Natural killer cell (primary cell): ENCODE data around the gene VSIG8. TPM values are rescaled to one million over a fixed set of nuclear protein-coding genes. Genes with fewer than 3 reads are reported as not detected.

ENCODE experiments used
- ATAC-seq, 3 donors: fragments of 150-1000 bp in 2 of 3; fragments of 200-7000 bp in 1 of 3; cut with Tn5 transposase; 1 replicate in 1 of 3; 2 replicates in 2 of 3; pipeline ENCODE4 v1.10.0; 2021; ENCODE audit warnings: mild to moderate bottlenecking in 2 of 3, moderate library complexity in 2 of 3
- DNase-seq, 2 donors: peaks; one replicate each; pipeline versions ENCODE4 v3.0.0 to v3.0.0-alpha.2; 2013 to 2021; ENCODE audit warnings: mixed read lengths in 1 of 2
- H3K27ac ChIP-seq: one replicate; pipeline ENCODE4 v1.5.1; 2013; ENCODE audit warnings: mild to moderate bottlenecking, low read length
- H3K27me3 ChIP-seq: one replicate; pipeline ENCODE4 v1.6.1; 2013; ENCODE audit warnings: low read length; ENCODE audit not compliant: control insufficient read depth, insufficient read depth
- H3K36me3 ChIP-seq: one replicate; pipeline ENCODE4 v1.6.1; 2013; ENCODE audit warnings: low read length; ENCODE audit not compliant: control insufficient read depth, insufficient read depth
- H3K4me1 ChIP-seq: one replicate; pipeline ENCODE4 v1.6.1; 2013; ENCODE audit warnings: low read length; ENCODE audit not compliant: control insufficient read depth, insufficient read depth
- H3K4me3 ChIP-seq: one replicate; pipeline ENCODE4 v1.5.1; 2013; ENCODE audit warnings: low read length
- H3K9me3 ChIP-seq: one replicate; pipeline ENCODE4 v1.6.1; 2013; ENCODE audit warnings: low read length; ENCODE audit not compliant: control insufficient read depth, insufficient read depth
- H3K27ac Mint-ChIP-seq, 2 donors: one replicate each; pipeline ENCODE4 v1.8.0; 2022; ENCODE audit warnings: mild to moderate bottlenecking in 2 of 2, mixed read lengths in 2 of 2, moderate library complexity in 1 of 2
- H3K27me3 Mint-ChIP-seq, 2 donors: one replicate each; pipeline ENCODE4 v1.8.0; 2022; ENCODE audit warnings: low read depth in 2 of 2, mixed read lengths in 2 of 2
- H3K36me3 Mint-ChIP-seq: one replicate; pipeline ENCODE4 v1.8.0; 2022; ENCODE audit warnings: mixed read lengths
- H3K4me1 Mint-ChIP-seq, 2 donors: one replicate each; pipeline ENCODE4 v1.8.0; 2022; ENCODE audit warnings: mixed read lengths in 2 of 2
- H3K4me3 Mint-ChIP-seq: one replicate; pipeline ENCODE4 v1.8.0; 2022; ENCODE audit warnings: mild to moderate bottlenecking, moderate library complexity, mixed read lengths
- H3K9me3 Mint-ChIP-seq, 2 donors: one replicate each; pipeline ENCODE4 v1.8.0; 2022; ENCODE audit warnings: mixed read lengths in 2 of 2
- WGBS: methylation state at CpG from one replicate; pipeline ENCODE4 v1.1.7; 2013; ENCODE audit warnings: missing lambda C conversion rate; ENCODE audit not compliant: insufficient coverage; 5-methylcytosine and 5-hydroxymethylcytosine counted together
- intact Hi-C: fragments of 100-400 bp; cut with micrococcal nuclease; formaldehyde crosslinking; loops from one replicate; pipeline ENCODE4 v1.14.2; 2022
- total RNA-seq, 4 donors: library from RNA; stranded (reverse); fragments of 120-200 nt in 1 of 4; gene quantifications; one replicate each; pipeline versions ENCODE4 v1.2.3 to v1.2.4, GENCODE V29; 2013 to 2022
- TF ChIP-seq, protein P1 (sequence below): fragments of 200-600 bp; IDR thresholded peaks from one replicate; pipeline ENCODE4 v1.8.0; 2022; ENCODE audit warnings: antibody characterized with exemption

The VSIG8 gene
- total RNA-seq, 3 donors from 2014 or later (not counting 1 experiment from before 2014, with no cell fraction given) = not detected

DNA sequence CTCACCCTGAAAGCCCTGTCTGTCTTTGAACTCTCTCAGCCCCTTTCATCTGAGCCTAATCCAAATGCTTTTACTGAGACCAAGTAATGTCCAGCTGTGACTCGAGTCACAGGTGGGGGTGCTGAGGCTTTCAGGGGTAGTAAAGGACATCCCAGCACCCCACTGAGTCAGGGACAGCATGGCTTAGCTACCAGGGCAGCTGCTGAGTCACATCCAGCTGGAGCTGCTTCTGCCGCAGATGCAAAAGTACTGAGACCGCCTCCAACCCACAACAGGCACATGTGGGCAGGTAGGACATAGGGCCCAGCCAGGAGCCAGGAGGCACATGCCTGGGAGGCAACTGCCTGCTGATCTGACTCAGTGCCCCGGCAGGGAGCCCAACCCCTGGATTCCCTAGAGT, 6.7 kb upstream of the VSIG8 start:
- intact Hi-C loops = no loop called here
- ATAC-seq = no peak
- no peaks in the 10 kb centered on the region for H3K36me3 ChIP-seq
- TF ChIP-seq, protein P1, sequence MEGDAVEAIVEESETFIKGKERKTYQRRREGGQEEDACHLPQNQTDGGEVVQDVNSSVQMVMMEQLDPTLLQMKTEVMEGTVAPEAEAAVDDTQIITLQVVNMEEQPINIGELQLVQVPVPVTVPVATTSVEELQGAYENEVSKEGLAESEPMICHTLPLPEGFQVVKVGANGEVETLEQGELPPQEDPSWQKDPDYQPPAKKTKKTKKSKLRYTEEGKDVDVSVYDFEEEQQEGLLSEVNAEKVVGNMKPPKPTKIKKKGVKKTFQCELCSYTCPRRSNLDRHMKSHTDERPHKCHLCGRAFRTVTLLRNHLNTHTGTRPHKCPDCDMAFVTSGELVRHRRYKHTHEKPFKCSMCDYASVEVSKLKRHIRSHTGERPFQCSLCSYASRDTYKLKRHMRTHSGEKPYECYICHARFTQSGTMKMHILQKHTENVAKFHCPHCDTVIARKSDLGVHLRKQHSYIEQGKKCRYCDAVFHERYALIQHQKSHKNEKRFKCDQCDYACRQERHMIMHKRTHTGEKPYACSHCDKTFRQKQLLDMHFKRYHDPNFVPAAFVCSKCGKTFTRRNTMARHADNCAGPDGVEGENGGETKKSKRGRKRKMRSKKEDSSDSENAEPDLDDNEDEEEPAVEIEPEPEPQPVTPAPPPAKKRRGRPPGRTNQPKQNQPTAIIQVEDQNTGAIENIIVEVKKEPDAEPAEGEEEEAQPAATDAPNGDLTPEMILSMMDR = no peak
- Mint-ChIP-seq H3K27ac (no peak overlapping the region), H3K9me3 (no peaks in the 10 kb centered on the region), H3K36me3 (no peaks in the 10 kb centered on the region), H3K27me3 (peaks cover 6 to 18% of the 10 kb centered on the region in 2 donors), H3K4me1 (peaks cover 0 to 14% of the 10 kb centered on the region in 2 donors), H3K4me3 (no peak overlapping the region)
- no peaks in the 10 kb centered on the region for H3K4me1 ChIP-seq
- WGBS = 41% methylated on average over 4 of the region's 4 CpGs
- H3K4me3 ChIP-seq = no peak overlapping the region
- H3K27me3 ChIP-seq = no peaks in the 10 kb centered on the region
- H3K9me3 ChIP-seq = no peaks in the 10 kb centered on the region
- no peak for DNase-seq
- H3K27ac ChIP-seq = no peak overlapping the region

DNA sequence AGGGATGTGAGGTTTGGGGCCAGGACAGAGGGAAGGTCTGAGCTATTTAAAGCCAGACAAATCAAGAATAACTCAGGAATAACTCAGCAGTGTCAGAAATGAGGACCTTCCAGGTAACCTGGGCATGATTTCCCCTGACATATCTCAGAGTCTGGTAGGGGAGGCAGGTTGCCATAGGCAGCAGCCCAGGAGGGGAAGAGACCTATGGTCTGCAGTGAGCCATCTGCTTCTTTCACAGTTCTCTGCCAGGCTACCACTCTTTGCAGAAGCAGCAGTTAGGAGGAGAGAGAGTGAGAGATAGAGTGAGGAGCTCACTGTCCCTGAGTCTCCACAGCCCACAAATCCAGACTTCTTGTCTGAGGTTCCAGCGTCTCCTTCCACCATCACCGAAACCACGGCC, 6.3 kb upstream of the VSIG8 start:
- no peaks in the 10 kb centered on the region for H3K4me1 ChIP-seq
- Mint-ChIP-seq H3K4me3 (no peak overlapping the region), H3K9me3 (no peaks in the 10 kb centered on the region), H3K4me1 (peaks cover 0 to 17% of the 10 kb centered on the region in 2 donors), H3K27ac (no peak overlapping the region), H3K36me3 (no peaks in the 10 kb centered on the region), H3K27me3 (peaks cover 6 to 20% of the 10 kb centered on the region in 2 donors)
- intact Hi-C loops = no loop called here
- DNase-seq (no peak), ATAC-seq (no peak)
- no peaks in the 10 kb centered on the region for H3K27me3 ChIP-seq
- no peak overlapping the region for H3K4me3 ChIP-seq
- no peaks in the 10 kb centered on the region for H3K9me3 ChIP-seq
- no peak overlapping the region for H3K27ac ChIP-seq
- TF ChIP-seq, protein P1 = no peak
- H3K36me3 ChIP-seq = no peaks in the 10 kb centered on the region
- 77% methylated on average over 3 of the region's 3 CpGs for WGBS

DNA sequence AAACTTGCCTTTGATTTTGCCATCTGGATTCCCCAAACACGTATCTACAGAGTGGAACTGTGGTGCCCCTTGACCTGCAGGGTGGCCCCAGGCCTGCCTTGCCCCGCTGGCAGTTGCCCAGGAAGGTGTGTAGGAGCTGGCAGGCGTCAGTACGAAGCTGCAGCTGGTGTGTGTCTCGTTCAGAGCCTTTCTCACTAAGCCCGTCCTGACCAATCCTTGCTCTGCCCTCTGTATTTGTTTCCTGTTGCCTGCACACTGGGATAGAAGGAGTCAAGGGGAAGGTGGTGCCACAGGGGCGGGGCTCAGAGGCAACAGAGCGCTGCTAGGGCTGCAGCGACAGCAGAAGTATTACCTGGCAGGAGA, 5.2 kb upstream of the VSIG8 start:
- Histone ChIP-seq H3K4me3 (no peak overlapping the region), H3K36me3 (no peaks in the 10 kb centered on the region), H3K27ac (no peak overlapping the region), H3K9me3 (no peaks in the 10 kb centered on the region), H3K27me3 (no peaks in the 10 kb centered on the region), H3K4me1 (no peaks in the 10 kb centered on the region)
- TF ChIP-seq, protein P1 = no peak
- Mint-ChIP-seq H3K4me3 (no peak overlapping the region), H3K9me3 (no peaks in the 10 kb centered on the region), H3K27ac (no peak overlapping the region), H3K4me1 (peaks cover 0 to 17% of the 10 kb centered on the region in 2 donors), H3K36me3 (no peaks in the 10 kb centered on the region), H3K27me3 (peaks cover 6 to 17% of the 10 kb centered on the region in 2 donors)
- WGBS = 85% methylated on average over 9 of the region's 9 CpGs
- no peak for ATAC-seq
- intact Hi-C loops = no loop called here
- DNase-seq = no peak

DNA sequence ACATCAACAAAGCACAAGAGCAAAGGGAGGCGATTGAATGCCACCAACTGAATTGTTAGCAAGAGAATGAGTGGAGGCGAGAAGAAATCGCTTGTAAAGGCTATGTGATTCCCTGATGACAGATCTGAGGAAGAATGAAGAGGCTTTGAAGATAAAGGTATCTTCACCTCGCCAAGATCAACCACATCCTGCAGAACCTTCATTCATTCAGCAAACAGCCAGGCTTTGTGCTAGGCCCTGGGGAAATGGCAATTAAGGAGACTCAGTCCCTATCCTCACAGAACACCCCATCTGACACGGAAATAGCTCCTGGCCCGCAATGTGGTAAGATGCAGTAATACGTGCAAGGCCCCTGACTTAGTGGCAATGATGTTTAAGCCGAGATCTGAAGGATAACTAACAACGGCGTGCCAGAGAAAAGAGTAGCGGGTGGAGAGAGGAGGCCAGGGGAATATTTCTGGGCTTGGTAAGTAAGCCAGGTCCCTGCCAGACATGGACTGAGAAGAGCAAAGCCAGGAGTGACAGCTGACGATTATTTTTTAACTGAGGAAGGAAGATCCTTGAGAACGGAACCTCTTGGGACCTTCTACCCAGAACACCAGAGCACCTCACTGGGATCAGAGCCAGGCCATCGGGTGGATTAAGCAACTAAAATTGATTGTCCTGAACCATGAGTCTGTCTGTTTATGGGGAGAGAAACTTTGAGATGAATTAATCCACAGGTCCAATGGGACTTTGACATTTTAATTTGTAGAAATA, 4.6 kb upstream of the VSIG8 start:
- intact Hi-C loops = no loop called here
- peaks cover 0 to 17% of the 10 kb centered on the region in 2 donors for H3K4me1 Mint-ChIP-seq

More for the DNA sequence above, 4.6 kb upstream of the VSIG8 start:
- H3K27ac ChIP-seq = no peak overlapping the region
- no peak for ATAC-seq
- Mint-ChIP-seq H3K4me3 (no peak overlapping the region), H3K27me3 (peaks cover 6 to 17% of the 10 kb centered on the region in 2 donors), H3K27ac (no peak overlapping the region), H3K9me3 (no peaks in the 10 kb centered on the region), H3K36me3 (no peaks in the 10 kb centered on the region)
- WGBS = 86% methylated on average over 13 of the region's 14 CpGs
- TF ChIP-seq, protein P1 = no peak
- no peaks in the 10 kb centered on the region for H3K4me1 ChIP-seq
- no peak overlapping the region for H3K4me3 ChIP-seq
- no peaks in the 10 kb centered on the region for H3K9me3 ChIP-seq
- peak in 1 of 2 donors; percentile 15 for DNase-seq
- no peaks in the 10 kb centered on the region for H3K27me3 ChIP-seq
- H3K36me3 ChIP-seq = no peaks in the 10 kb centered on the region
